ENCODE data around the gene SPEF1. TPM values are rescaled to one million over a fixed set of nuclear protein-coding genes. Genes with fewer than 3 reads are reported as not detected.

Gene SPEF1
- total RNA-seq, 1 experiment from 2014 or later, result not detected

GRCh38 chr20:3783511-3784195, 2.4 kb upstream of the SPEF1 start:
- DNase-seq, result no peak
- TF ChIP-seq CTCF (IDR thresholded peaks at IDR 0.05; ENCODE audit: insufficient read depth in 1 of 2, low read depth in 1 of 2, low read length in 1 of 2, severe bottlenecking in 1 of 2, unreplicated experiment in 1 of 2), result no peak
- H3K36me3 Mint-ChIP-seq (ENCODE audit: insufficient read depth, unreplicated experiment), result peaks cover 14% of the 10 kb centered on the region
- H3K4me1 Mint-ChIP-seq (ENCODE audit: low read depth, unreplicated experiment), result peaks cover 3% of the 10 kb centered on the region
- H3K9me3 Mint-ChIP-seq (ENCODE audit: unreplicated experiment), result no peaks in the 10 kb centered on the region
- Histone ChIP-seq H3K9me3 (no peaks in the 10 kb centered on the region), H3K4me1 (peaks cover 29% of the 10 kb centered on the region), H3K36me3 (ENCODE audit: control insufficient read depth, insufficient read depth, low read length) (no peaks in the 10 kb centered on the region), H3K4me3 (ENCODE audit: low read depth, low read length) (no peak overlapping the region), H3K27me3 (replicated peaks; ENCODE audit: control insufficient read depth, insufficient read depth, low read length) (no peaks in the 10 kb centered on the region)
- peak overlapping the region; percentile 31 for H3K4me3 Mint-ChIP-seq (ENCODE audit: unreplicated experiment)
- H3K27me3 Mint-ChIP-seq (ENCODE audit: insufficient read depth, unreplicated experiment), result peaks cover 4% of the 10 kb centered on the region
- BruUV-seq (replicated peaks), result no TSS peak
- H3K27ac Mint-ChIP-seq (ENCODE audit: unreplicated experiment), result no peak overlapping the region
- ChIA-PET POLR2A (interaction anchor here (0.5 to 0.6 kb wide), 2 partner anchors 189 to 944 kb away, joined by 4 to 6 read pairs; no protein-coding TSS in a partner anchor), CTCF (interaction anchor here (0.6 to 2.6 kb wide), 2 partner anchors 67 to 85 kb away, joined by 4 to 7 read pairs; no protein-coding TSS in a partner anchor)
- intact Hi-C loops (cut with micrococcal nuclease; ENCODE audit: unreplicated experiment), result no loop called here

- Histone ChIP-seq H3K36me3 (ENCODE audit: control insufficient read depth, insufficient read depth, low read length) (no peaks in the 10 kb centered on the region), H3K4me3 (ENCODE audit: low read depth, low read length) (no peak overlapping the region), H3K4me1 (peaks cover 29% of the 10 kb centered on the region), H3K27me3 (replicated peaks; ENCODE audit: control insufficient read depth, insufficient read depth, low read length) (no peaks in the 10 kb centered on the region), H3K9me3 (no peaks in the 10 kb centered on the region)
- Mint-ChIP-seq H3K4me3 (ENCODE audit: unreplicated experiment) (peak overlapping the region; percentile 31), H3K36me3 (ENCODE audit: insufficient read depth, unreplicated experiment) (peaks cover 14% of the 10 kb centered on the region), H3K4me1 (ENCODE audit: low read depth, unreplicated experiment) (no peaks in the 10 kb centered on the region), H3K9me3 (ENCODE audit: unreplicated experiment) (no peaks in the 10 kb centered on the region), H3K27me3 (ENCODE audit: insufficient read depth, unreplicated experiment) (peaks cover 3% of the 10 kb centered on the region), H3K27ac (ENCODE audit: unreplicated experiment) (no peak overlapping the region)
- intact Hi-C loops (cut with micrococcal nuclease; ENCODE audit: unreplicated experiment), result no loop called here
- peak in 1 of 2 experiments; percentile 32 for DNase-seq
- ChIA-PET POLR2A (interaction anchor here (0.5 kb wide), 1 partner anchor 944 kb away, joined by 4 read pairs; no protein-coding TSS in a partner anchor), CTCF (interaction anchor here (2.6 kb wide), 1 partner anchor 66 kb away, joined by 7 read pairs; no protein-coding TSS in a partner anchor)
- BruUV-seq (replicated peaks), result no TSS peak
- no peak for TF ChIP-seq CTCF (IDR thresholded peaks at IDR 0.05; ENCODE audit: insufficient read depth in 1 of 2, low read depth in 1 of 2, low read length in 1 of 2, severe bottlenecking in 1 of 2, unreplicated experiment in 1 of 2)
Observed at GRCh38 chr20:3783068-3783489, 1.8 kb upstream of the SPEF1 start.

- no peaks in the 10 kb centered on the region for H3K4me1 Mint-ChIP-seq (ENCODE audit: low read depth, unreplicated experiment)
- no peak overlapping the region for H3K27ac Mint-ChIP-seq (ENCODE audit: unreplicated experiment)
- H3K36me3 ChIP-seq (ENCODE audit: control insufficient read depth, insufficient read depth, low read length), result no peaks in the 10 kb centered on the region
- H3K36me3 Mint-ChIP-seq (ENCODE audit: insufficient read depth, unreplicated experiment), result peaks cover 14% of the 10 kb centered on the region
- no peaks in the 10 kb centered on the region for H3K27me3 ChIP-seq (replicated peaks; ENCODE audit: control insufficient read depth, insufficient read depth, low read length)
- ChIA-PET CTCF (interaction anchor here (2.6 kb wide), 1 partner anchor 66 kb away, joined by 7 read pairs; no protein-coding TSS in a partner anchor), POLR2A (no interaction called here)
- intact Hi-C loops (cut with micrococcal nuclease; ENCODE audit: unreplicated experiment), result no loop called here
- no peaks in the 10 kb centered on the region for H3K9me3 ChIP-seq
- no peaks in the 10 kb centered on the region for H3K9me3 Mint-ChIP-seq (ENCODE audit: unreplicated experiment)
- H3K4me3 Mint-ChIP-seq (ENCODE audit: unreplicated experiment), result no peak overlapping the region
- peaks cover 29% of the 10 kb centered on the region for H3K4me1 ChIP-seq
- peaks cover 3% of the 10 kb centered on the region for H3K27me3 Mint-ChIP-seq (ENCODE audit: insufficient read depth, unreplicated experiment)
- TF ChIP-seq CTCF (IDR thresholded peaks at IDR 0.05; ENCODE audit: insufficient read depth in 1 of 2, low read depth in 1 of 2, low read length in 1 of 2, severe bottlenecking in 1 of 2, unreplicated experiment in 1 of 2), result no peak
- H3K4me3 ChIP-seq (ENCODE audit: low read depth, low read length), result no peak overlapping the region
- no TSS peak for BruUV-seq (replicated peaks)
- no peak for DNase-seq
Observed at GRCh38 chr20:3782597-3782996, 1.3 kb upstream of the SPEF1 start.

Data from Caco-2 (cell line).